Breast epithelium (tissue), 4 donors: ENCODE measurements around the gene UGT1A10. TPM values are rescaled to one million over a fixed set of nuclear protein-coding genes. Genes with fewer than 3 reads are reported as not detected.

Experiments
- DNase-seq, 2 donors: peaks; one replicate each; pipeline ENCODE4 v3.0.0-alpha.2; 2019; ENCODE audit warnings: low spot score in 2 of 2
- H3K27ac ChIP-seq, 2 donors: fragments of 200-600 bp; sonication (generic) in 1 of 2; one replicate each; pipeline ENCODE4 v1.5.1; 2016 to 2019; ENCODE audit warnings: mild to moderate bottlenecking in 1 of 2
- H3K27me3 ChIP-seq, 2 donors: fragments of 200-600 bp; sonication (generic) in 1 of 2; one replicate each; pipeline versions ENCODE4 v1.5.1 to v1.6.0; 2017 to 2019; ENCODE audit warnings: control low read depth in 1 of 2, mild to moderate bottlenecking in 1 of 2
- H3K36me3 ChIP-seq: fragments of 200-600 bp; one replicate; pipeline ENCODE4 v1.5.1; 2019
- H3K4me1 ChIP-seq, 2 donors: fragments of 200-600 bp; sonication (generic); one replicate each; pipeline ENCODE4 v1.5.1; 2016 to 2019; ENCODE audit warnings: control low read depth in 1 of 2
- H3K4me3 ChIP-seq, 3 donors: fragments of 200-600 bp; sonication (generic); 1 replicate in 2 of 3; 2 replicates in 1 of 3; pipeline ENCODE4 v1.5.1; 2016 to 2019; ENCODE audit warnings: mild to moderate bottlenecking in 3 of 3, moderate library complexity in 2 of 3
- H3K9me3 ChIP-seq, 2 donors: fragments of 200-600 bp; sonication (generic) in 1 of 2; one replicate each; pipeline ENCODE4 v1.5.1; 2016 to 2019; ENCODE audit warnings: control low read depth in 1 of 2
- POLR2A ChIP-seq: fragments of 450-650 bp; IDR thresholded peaks from one replicate; pipeline ENCODE4 v1.6.1; 2016; ENCODE audit warnings: antibody characterized with exemption, mild to moderate bottlenecking, moderate library complexity
- POLR2AphosphoS5 ChIP-seq, 3 donors: sonication (generic); formaldehyde crosslinking; IDR thresholded peaks; one replicate each; pipeline ENCODE4 v1.6.1; 2017; ENCODE audit warnings: antibody characterized with exemption in 3 of 3
- intact Hi-C: fragments of 100-400 bp; cut with DNase I; formaldehyde crosslinking; loops from one replicate; pipeline ENCODE4 v1.15.1; 2023; ENCODE audit warnings: low total_unique reads
- total RNA-seq, 3 donors: library from RNA; depleted of rRNA; stranded (reverse); fragments of >200 nt; gene quantifications; one replicate each; pipeline ENCODE4 v1.1.0, GENCODE V29; 2016
- TF ChIP-seq, protein P1 (sequence below), 3 donors: fragments of 450-650 bp; IDR thresholded peaks; one replicate each; pipeline ENCODE4 v1.5.1; 2016 to 2017; ENCODE audit warnings: antibody characterized with exemption in 3 of 3, mild to moderate bottlenecking in 3 of 3, moderate library complexity in 3 of 3

Gene UGT1A10
- total RNA-seq, 3 donors from 2014 or later = not detected

DNA sequence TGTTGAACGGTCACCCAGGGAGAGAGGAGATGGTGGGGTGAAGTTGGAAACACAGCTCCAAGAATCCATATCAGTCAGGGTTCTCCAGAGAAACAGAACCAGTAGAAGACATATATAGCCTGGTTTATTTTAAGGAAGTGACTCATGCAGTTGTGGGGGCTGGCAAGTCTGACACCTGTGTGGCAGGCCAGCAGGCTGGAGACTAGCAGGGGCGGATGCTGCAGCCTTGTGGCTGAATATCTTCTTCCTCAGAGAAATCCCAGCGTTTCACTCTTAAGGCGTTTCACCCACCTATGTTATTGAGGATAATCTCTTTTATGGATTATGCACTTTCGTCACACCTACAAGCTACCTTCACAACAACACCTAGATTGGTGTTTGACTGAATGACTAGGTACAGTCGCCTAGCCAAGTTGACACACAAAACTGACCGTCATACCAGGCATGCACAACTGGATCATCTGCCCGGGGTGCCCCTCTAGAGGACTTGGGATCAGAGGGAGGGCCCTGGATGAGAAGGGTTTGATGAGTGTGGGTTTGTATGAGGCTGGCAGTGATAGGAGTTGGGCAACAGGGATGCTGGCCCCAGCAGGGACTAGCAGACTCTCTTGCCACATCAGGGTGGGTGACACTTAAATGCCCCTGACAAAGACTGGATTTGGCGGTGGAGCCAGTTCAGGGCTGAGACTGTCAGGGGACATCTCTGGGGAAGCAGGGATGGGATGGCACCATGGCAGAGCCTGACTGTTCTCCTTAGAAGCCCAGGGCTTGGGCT, 165.3 kb downstream of the UGT1A10 start:
- intact Hi-C loops = no loop called here
- no peak for DNase-seq
- no peaks in the 10 kb centered on the region for H3K9me3 ChIP-seq
- H3K4me1 ChIP-seq = no peaks in the 10 kb centered on the region
- TF ChIP-seq POLR2A (no peak), POLR2AphosphoS5 (IDR thresholded peaks at IDR 0.05) (no peak)
- TF ChIP-seq, protein P1, sequence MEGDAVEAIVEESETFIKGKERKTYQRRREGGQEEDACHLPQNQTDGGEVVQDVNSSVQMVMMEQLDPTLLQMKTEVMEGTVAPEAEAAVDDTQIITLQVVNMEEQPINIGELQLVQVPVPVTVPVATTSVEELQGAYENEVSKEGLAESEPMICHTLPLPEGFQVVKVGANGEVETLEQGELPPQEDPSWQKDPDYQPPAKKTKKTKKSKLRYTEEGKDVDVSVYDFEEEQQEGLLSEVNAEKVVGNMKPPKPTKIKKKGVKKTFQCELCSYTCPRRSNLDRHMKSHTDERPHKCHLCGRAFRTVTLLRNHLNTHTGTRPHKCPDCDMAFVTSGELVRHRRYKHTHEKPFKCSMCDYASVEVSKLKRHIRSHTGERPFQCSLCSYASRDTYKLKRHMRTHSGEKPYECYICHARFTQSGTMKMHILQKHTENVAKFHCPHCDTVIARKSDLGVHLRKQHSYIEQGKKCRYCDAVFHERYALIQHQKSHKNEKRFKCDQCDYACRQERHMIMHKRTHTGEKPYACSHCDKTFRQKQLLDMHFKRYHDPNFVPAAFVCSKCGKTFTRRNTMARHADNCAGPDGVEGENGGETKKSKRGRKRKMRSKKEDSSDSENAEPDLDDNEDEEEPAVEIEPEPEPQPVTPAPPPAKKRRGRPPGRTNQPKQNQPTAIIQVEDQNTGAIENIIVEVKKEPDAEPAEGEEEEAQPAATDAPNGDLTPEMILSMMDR (IDR thresholded peaks at IDR 0.05) = no peak
- no peak overlapping the region for H3K4me3 ChIP-seq
- H3K27me3 ChIP-seq = no peaks in the 10 kb centered on the region
- H3K36me3 ChIP-seq = no peaks in the 10 kb centered on the region
- no peak overlapping the region for H3K27ac ChIP-seq

DNA sequence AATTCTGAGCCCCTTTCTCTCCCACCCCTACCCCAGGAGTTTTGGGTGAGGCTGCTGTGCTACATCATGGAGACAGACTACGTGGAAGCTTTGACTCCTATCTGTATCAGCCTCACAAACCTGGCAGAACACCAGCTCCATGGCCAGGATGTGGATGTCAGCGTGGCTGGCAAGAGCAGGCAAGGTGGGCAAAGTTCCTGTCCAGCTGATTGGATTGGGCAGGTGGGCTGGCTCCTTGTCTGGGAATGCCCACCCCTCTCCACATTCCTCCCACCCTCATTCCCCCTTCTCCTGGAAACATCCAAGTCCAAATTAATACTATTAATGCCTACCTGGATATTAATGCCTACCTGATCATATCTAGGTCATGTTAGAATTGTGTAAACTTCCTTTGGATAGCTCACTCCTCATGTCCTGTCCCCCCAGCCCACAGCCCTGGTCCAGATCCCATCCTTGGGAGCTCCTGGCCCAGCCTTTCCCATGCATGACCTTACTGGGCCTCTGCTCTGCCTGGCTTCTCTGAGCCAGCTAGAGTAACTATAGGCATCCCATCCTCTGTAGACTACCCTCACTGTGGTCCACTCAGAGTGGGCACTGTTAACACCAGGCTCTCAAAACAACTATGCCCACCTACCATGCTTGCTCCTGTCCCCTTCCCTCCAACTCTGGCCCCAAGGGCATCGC, 166.0 kb downstream of the UGT1A10 start:
- Histone ChIP-seq H3K27ac (no peak overlapping the region), H3K36me3 (no peaks in the 10 kb centered on the region), H3K4me3 (no peak overlapping the region), H3K27me3 (no peaks in the 10 kb centered on the region), H3K4me1 (no peaks in the 10 kb centered on the region), H3K9me3 (no peaks in the 10 kb centered on the region)
- intact Hi-C loops = no loop called here
- DNase-seq = no peak
- no peak for TF ChIP-seq POLR2A

DNA sequence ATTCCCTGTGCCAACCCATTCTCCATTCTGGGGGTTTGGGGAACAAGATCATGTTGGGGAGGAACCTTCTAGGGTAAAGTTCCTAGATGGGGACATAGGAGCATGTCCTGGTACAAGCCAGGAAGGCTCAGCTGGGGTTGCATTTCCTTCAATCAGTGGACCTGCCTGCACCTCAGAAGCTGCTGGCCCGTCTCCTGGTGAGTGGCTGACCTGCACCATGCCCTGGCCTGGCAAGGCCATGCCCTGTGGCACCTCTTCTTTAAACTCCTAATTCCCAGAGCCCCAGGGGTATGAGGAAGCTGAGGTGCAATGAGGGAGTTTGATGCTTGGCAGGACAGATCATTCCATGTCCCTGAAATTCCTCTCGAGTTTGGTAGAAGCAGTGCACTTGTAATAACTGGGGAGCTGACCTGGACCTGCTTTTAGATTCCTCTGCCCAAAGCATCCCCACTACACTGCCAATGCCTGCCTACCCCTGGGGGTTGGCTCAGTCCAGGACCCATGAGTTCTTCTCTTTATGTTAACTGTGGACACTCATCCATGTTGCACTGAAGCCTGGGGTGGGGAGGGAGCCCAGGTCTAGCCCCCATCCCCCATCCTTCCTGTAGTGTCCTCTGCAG, 167.2 kb downstream of the UGT1A10 start:
- Histone ChIP-seq H3K27ac (no peak overlapping the region), H3K36me3 (no peaks in the 10 kb centered on the region), H3K4me1 (no peaks in the 10 kb centered on the region), H3K9me3 (no peaks in the 10 kb centered on the region), H3K4me3 (no peak overlapping the region), H3K27me3 (no peaks in the 10 kb centered on the region)
- intact Hi-C loops = no loop called here
- no peak for TF ChIP-seq POLR2A
- no peak for TF ChIP-seq POLR2AphosphoS5 (IDR thresholded peaks at IDR 0.05)
- no peak for DNase-seq

DNA sequence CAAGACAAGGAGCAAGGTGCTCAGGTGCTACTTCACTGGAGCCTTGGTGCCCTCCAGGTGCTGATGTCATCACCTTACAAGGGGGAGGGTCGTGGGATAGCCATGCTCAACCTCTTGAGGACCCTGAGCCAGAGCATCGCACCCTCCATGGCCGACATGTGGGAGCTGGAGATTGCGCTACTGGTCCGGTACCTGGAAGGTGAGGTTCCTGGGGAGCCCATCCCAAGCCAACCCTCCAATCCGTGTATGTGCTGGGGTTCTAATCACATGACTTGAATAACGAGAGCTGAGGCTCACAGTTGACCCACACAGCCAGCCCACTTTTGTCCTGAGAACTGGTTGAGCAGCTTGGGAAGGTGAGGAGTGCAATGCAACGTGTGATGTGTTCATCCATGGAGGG, 167.7 kb downstream of the UGT1A10 start:
- no peak for DNase-seq
- Histone ChIP-seq H3K27me3 (no peaks in the 10 kb centered on the region), H3K4me1 (no peaks in the 10 kb centered on the region), H3K9me3 (no peaks in the 10 kb centered on the region), H3K27ac (no peak overlapping the region), H3K4me3 (no peak overlapping the region), H3K36me3 (no peaks in the 10 kb centered on the region)
- intact Hi-C loops = no loop called here
- TF ChIP-seq, protein P1 (IDR thresholded peaks at IDR 0.05) = no peak
- no peak for TF ChIP-seq POLR2AphosphoS5 (IDR thresholded peaks at IDR 0.05)
- TF ChIP-seq POLR2A = no peak

DNA sequence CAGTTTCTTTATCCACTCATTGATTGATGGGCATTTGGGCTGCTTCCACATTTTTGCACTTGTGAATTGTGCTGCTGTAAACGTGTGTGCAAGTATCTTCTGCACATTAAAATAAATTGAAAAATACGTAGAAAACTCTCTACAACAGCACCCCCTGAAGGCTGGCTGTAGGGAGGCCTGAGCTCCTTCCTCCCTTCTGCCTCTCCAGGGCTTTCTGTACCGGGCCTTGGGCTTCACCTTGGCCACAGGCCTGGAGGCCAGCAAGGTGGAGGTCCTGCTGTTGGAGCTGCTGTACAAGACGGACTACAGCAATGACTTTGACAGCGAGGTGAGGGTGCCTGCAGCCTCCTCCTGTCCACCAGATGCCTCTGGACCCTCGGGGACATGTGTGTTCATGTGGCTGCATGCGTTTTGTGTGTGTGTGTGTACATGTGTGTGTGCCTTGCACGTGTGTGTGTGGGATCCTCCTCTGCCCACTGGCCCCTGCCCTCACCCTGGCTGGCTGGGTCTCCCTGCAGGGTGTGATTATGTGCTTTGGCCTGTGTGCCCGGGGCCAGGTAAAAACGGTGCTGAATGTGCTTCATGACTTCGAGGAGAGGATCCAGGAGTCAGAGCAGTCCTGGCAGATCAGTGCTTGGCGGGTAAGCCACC, 171.1 kb downstream of the UGT1A10 start:
- intact Hi-C loops = no loop called here
- H3K4me3 ChIP-seq = no peak overlapping the region

More for the DNA sequence above, 171.1 kb downstream of the UGT1A10 start:
- TF ChIP-seq POLR2AphosphoS5 (IDR thresholded peaks at IDR 0.05) (no peak), POLR2A (no peak)
- TF ChIP-seq, protein P1 (IDR thresholded peaks at IDR 0.05) = no peak
- Histone ChIP-seq H3K27ac (no peak overlapping the region), H3K27me3 (no peaks in the 10 kb centered on the region), H3K9me3 (no peaks in the 10 kb centered on the region), H3K36me3 (no peaks in the 10 kb centered on the region), H3K4me1 (no peaks in the 10 kb centered on the region)
- no peak for DNase-seq
